Measurements from ENCODE around the gene ADAM21.
A peak's percentile ranks its signal among the peaks of the same experiment; 100 is the strongest.
"Not testable (repeated sequence)": the region's sequence is repeated elsewhere in the genome, so short reads cannot be mapped to it uniquely, and the experiment has no call there.

ADAM21 gene

GRCh38 chr14:70451874-70452273, at the start of gene ADAM21:
Gene ADAM21, plus strand, starts transcription at chr14:70452174. Its CDS starts 5,326 bp downstream, at chr14:70457500.
- DNase-seq: no peak

DNA sequence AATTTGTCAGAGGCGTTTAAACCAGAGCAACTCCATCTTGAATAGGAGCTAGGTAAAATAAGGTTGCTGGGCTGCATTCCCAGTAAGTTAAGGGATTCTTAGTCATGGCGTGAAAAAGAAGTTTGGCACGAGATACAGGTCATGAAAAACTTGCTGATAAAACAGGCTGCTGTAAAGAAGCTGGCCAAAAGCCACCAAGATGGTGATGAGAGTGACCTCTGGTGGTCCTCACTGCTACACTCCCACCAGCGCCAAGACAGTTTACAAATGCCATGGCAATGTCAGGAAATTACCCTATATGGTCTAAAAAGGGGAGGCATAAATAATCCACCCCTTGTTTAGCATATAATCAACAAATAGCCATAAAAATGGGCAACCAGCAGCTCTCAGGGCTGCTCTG, 48.6 kb upstream of the ADAM21 start:
- not testable (repeated sequence) for DNase-seq

DNA sequence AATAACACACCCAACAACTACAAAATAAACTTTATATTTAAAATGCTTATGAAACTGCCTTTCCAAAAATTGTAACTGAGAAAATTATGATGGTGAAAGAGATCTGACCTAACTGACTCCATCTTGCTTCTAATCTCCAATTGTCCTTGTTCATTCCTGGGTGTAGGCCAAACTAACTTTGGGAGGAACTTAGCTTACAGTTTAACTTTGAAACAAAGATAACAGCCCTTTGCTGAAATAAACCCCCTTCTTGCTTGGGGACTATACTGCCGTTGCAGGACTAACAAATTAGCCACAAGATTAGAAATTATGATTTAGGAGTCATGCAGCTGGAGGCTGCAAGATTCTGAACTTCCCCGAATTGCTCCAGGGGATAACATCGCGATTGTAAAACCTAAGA, 45.8 kb upstream of the ADAM21 start:
- DNase-seq: not testable (repeated sequence)

DNA sequence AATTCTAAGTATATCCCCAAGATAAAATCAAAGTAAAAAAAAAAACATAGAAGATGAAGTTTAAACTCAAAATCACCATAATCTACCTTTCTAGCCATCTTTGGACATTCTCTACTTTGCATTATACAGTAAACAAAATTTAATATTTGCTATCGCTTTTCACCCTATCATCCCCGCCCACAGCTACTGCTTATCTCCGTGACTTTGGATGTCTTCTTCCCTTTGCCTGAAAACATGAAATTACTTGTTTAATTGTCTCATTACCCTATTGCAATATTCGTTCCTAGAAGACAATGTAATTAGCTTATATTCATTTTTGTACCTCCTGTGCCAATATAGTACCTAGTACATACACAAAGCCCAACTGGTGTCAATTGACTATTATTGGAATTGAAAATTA, 44.4 kb upstream of the ADAM21 start:
- no peak for DNase-seq

- DNase-seq: no peak
Observed at GRCh38 chr14:70415788-70416187, 36.2 kb upstream of the ADAM21 start.

- peak; percentile 53 for DNase-seq
Observed at GRCh38 chr14:70416338-70416724, 35.6 kb upstream of the ADAM21 start.

GRCh38 chr14:70416725-70417349, 35.1 kb upstream of the ADAM21 start, which contains the start of gene SYNJ2BP:
Gene SYNJ2BP, minus strand, starts transcription at chr14:70417090. Its CDS starts 127 bp downstream, at chr14:70416963.
- DNase-seq: peak; percentile 88

DNA sequence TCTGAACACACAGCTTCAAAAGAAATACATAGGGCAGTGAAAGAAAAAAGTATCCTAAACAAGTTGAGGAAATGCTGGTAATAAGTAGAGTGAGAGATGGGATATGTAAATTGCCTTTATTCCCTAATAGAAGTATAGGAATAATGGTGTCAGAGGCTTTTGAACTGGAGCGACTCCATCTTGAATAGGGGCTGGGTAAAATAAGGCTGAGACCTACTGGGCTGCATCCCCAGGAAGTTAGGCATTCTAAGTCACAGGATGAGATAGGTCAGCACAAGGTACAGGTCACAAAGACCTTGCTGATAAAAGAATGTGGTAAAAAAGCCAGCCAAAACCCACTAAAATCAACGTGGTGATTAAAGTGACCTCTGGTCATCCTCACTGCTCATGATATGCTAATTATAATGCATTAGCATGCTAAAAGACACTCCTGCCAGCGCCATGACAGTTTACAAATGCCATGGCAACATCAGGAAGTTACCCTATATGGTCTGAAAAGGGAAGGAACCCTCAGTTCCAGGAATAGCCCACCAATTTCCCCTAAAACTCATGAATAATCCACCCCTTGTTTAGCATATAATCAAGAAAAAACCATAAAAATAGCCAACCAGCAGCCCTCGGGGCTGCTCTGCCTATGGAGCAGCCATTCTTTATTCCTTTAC, 32.6 kb upstream of the ADAM21 start:
- DNase-seq: not testable (repeated sequence)

DNA sequence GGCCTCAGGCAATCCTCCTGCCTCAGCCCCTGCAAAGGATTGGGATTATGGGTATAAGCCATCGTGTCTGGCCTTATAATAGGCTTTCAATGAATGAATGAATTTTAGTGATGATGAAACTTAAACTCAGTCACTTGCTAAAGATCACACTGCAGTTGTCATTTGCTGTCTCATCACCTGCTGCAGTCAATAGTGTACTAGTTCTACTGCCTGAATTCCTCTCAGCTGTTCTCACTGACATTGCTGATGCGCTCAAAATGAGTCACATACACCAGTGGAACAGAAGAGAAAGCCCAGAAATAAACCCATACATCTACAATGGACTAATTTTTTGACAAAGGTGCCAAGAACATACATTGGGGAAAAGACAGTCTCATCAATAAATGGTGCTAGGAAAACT, 29.4 kb upstream of the ADAM21 start:
- no peak for DNase-seq

- peak; percentile 21 for DNase-seq
Observed at GRCh38 chr14:70425354-70425753, 26.6 kb upstream of the ADAM21 start.

GRCh38 chr14:70426555-70426954, 25.4 kb upstream of the ADAM21 start:
- not testable (repeated sequence) for DNase-seq

DNA sequence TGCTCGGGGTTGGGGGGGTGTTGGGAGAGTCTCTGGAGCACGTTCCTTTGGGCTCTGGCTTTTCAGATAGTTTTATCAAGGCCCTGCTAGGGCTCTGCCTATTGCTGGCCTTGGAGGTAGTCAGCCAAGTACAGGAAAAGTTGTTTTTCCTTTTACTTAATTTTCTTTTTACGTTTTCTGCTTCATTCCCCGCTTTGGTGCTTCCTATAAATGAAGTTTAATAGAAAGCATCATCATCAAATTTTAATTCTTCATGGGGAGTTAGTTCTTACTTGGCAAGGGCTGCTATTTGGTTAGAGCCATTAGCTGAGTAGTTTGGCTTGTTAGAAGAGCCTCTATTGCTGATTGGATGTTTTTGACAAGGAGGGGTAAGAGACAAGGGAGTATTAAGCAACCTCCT, 15.1 kb upstream of the ADAM21 start:
- DNase-seq: no peak

- no peak for DNase-seq
Observed at GRCh38 chr14:70441641-70442040, 10.3 kb upstream of the ADAM21 start.

GRCh38 chr14:70442750-70443149, 9.2 kb upstream of the ADAM21 start:
- DNase-seq: no peak

- no peak for DNase-seq
Observed at GRCh38 chr14:70448633-70449340, 3.2 kb upstream of the ADAM21 start.

- DNase-seq: no peak
Observed at GRCh38 chr14:70454731-70455130, 2.8 kb downstream of the ADAM21 start.

DNA sequence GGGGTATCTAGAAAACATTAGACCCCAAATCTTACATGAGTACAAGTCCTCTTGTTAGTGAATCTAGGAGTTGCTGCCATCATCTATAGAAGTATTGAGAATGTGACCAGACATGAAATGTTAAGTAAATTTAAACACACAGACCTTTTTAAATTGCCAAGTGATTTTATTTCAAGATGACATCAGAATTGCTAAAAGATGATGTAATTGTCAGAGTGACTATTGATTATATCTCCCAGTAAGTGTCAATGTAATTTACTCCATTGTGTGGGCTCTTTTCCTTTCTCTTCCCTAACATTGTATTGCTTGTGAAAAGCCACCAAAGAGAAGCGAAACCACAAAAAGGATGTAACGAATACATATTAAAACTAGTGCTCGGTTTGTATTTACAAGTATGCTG, 16.8 kb downstream of the ADAM21 start:
- no peak for DNase-seq

- not testable (repeated sequence) for DNase-seq
Observed at GRCh38 chr14:70470863-70471563, 19.0 kb downstream of the ADAM21 start.

DNA sequence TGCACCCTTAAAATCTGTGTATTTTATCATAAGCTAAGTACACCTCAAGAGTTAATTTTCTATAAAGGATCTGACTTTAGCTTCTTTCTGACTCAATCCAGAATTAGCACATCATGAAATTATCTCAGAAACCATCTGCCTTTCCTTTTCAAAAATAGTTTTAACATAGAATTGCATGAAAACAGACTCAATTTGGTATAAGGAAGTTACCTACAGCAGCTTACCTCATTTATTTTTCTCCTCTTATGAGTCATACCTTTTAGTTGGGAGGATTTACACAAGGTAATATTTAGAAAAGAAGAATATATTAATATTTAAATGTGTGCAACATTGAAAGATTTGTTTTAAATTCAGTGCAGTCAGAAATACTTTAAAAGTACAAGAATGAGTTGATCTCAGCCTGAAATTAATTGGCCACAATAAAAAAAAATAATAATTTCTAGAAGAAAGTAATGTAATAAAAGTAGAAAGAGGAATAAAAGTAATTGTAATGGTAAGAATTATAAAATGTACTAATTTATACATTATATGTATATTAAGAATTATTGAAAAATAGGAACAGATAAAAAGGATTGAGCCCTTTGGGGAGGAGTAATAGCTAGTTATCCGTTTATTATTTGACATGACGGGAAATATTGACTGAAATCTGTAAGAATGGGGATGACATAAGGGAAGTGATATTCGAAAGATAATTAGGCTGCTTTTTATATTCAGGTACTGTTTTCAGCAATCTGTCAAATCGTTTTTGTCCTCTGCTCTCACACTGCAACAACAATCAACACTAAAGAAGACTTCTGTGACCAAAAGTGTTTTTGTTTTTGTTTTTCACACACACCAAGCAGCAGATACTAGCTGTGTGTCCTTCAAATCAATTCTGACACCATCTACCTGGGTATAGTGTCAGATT, 20.5 kb downstream of the ADAM21 start:
- DNase-seq: no peak

GRCh38 chr14:70473825-70474224, 21.9 kb downstream of the ADAM21 start:
- DNase-seq: no peak

DNA sequence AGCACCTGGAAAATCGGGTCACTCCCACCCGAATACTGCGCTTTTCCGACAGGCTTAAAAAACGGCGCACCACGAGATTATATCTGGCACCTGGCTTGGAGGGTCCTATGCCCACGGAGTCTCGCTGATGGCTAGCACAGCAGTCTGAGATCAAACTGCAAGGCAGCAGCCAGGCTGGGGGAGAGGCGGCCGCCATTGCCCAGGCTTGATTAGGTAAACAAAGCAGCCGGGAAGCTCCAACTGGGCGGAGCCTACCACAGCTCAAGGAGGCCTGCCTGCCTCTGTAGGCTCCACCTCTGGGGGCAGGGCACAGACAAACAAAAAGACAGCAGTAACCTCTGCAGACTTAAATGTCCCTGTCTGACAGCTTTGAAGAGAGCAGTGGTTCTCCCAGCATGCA, 23.5 kb downstream of the ADAM21 start:
- DNase-seq: not testable (repeated sequence)

Data from NCI-H1105 treated with DMSO at 0.1 percent for 48 hours (cell line).